Endothelial cell of umbilical vein (primary cell): ENCODE results near the gene UGT1A9.

Experiments used
- EZH2 ChIP-seq: IDR thresholded peaks from 2 replicates; pipeline ENCODE4 v1.6.1; 2012; ENCODE audit warnings: borderline replicate concordance, low read depth, mild to moderate bottlenecking, moderate library complexity, low read length, inconsistent platforms; ENCODE audit not compliant: severe bottlenecking
- POLR2AphosphoS5 ChIP-seq: IDR thresholded peaks from 2 replicates; pipeline ENCODE4 v1.6.1; 2012; ENCODE audit warnings: low read depth, mild to moderate bottlenecking, control low read depth, low read length, moderate library complexity; ENCODE audit not compliant: insufficient read depth
- TF ChIP-seq, protein P1 (sequence below), 2 donors: IDR thresholded peaks; 1 replicate in 1 of 2; 2 replicates in 1 of 2; pipeline ENCODE4 v1.5.1; 2011; ENCODE audit warnings: low read length in 2 of 2, mild to moderate bottlenecking in 2 of 2, moderate library complexity in 2 of 2, control low read depth in 1 of 2, inconsistent platforms in 1 of 2, low read depth in 1 of 2; ENCODE audit not compliant: insufficient read depth in 1 of 2; ENCODE audit errors: extremely low read depth in 1 of 2

DNA sequence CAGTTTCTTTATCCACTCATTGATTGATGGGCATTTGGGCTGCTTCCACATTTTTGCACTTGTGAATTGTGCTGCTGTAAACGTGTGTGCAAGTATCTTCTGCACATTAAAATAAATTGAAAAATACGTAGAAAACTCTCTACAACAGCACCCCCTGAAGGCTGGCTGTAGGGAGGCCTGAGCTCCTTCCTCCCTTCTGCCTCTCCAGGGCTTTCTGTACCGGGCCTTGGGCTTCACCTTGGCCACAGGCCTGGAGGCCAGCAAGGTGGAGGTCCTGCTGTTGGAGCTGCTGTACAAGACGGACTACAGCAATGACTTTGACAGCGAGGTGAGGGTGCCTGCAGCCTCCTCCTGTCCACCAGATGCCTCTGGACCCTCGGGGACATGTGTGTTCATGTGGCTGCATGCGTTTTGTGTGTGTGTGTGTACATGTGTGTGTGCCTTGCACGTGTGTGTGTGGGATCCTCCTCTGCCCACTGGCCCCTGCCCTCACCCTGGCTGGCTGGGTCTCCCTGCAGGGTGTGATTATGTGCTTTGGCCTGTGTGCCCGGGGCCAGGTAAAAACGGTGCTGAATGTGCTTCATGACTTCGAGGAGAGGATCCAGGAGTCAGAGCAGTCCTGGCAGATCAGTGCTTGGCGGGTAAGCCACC, 135.6 kb downstream of the UGT1A9 start:
- TF ChIP-seq, protein P1, sequence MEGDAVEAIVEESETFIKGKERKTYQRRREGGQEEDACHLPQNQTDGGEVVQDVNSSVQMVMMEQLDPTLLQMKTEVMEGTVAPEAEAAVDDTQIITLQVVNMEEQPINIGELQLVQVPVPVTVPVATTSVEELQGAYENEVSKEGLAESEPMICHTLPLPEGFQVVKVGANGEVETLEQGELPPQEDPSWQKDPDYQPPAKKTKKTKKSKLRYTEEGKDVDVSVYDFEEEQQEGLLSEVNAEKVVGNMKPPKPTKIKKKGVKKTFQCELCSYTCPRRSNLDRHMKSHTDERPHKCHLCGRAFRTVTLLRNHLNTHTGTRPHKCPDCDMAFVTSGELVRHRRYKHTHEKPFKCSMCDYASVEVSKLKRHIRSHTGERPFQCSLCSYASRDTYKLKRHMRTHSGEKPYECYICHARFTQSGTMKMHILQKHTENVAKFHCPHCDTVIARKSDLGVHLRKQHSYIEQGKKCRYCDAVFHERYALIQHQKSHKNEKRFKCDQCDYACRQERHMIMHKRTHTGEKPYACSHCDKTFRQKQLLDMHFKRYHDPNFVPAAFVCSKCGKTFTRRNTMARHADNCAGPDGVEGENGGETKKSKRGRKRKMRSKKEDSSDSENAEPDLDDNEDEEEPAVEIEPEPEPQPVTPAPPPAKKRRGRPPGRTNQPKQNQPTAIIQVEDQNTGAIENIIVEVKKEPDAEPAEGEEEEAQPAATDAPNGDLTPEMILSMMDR (IDR thresholded peaks at IDR 0.05; ENCODE audit: extremely low read depth in 1 of 2, insufficient read depth in 1 of 2, low read depth in 1 of 2, low read length in 2 of 2): no peak
- no peak for TF ChIP-seq POLR2AphosphoS5
- no peak for TF ChIP-seq EZH2
